Cerebellar cortex (tissue), 1 donor: Measurements from ENCODE around the gene MFSD6.
A peak's percentile ranks its signal among the peaks of the same experiment; 100 is the strongest.

ENCODE experiments used
- DNase-seq: peaks from one replicate; pipeline ENCODE4 v3.0.0-alpha.2; 2015; ENCODE audit warnings: low spot score

MFSD6 gene

GRCh38 chr2:190440113-190440512 is 32.0 kb downstream of the MFSD6 start:
- no peak for DNase-seq

- DNase-seq = no peak
Observed at GRCh38 chr2:190441564-190441963, 33.4 kb downstream of the MFSD6 start.

GRCh38 chr2:190443055-190443454 is 34.9 kb downstream of the MFSD6 start:
- DNase-seq = no peak

GRCh38 chr2:190443778-190444481 is 35.8 kb downstream of the MFSD6 start:
- DNase-seq = no peak

- DNase-seq = no peak
Observed at GRCh38 chr2:190444976-190445375, 36.8 kb downstream of the MFSD6 start.

GRCh38 chr2:190446193-190446592 is 38.0 kb downstream of the MFSD6 start:
- DNase-seq = no peak

GRCh38 chr2:190446750-190447516 is 38.8 kb downstream of the MFSD6 start:
- DNase-seq = peak; percentile 52

GRCh38 chr2:190447766-190448165 is 39.6 kb downstream of the MFSD6 start:
- DNase-seq = no peak

- no peak for DNase-seq
Observed at GRCh38 chr2:190449925-190450324, 41.8 kb downstream of the MFSD6 start.

- DNase-seq = no peak
Observed at GRCh38 chr2:190450363-190450762, 42.2 kb downstream of the MFSD6 start.

- no peak for DNase-seq
Observed at GRCh38 chr2:190451561-190452176, 43.5 kb downstream of the MFSD6 start.

GRCh38 chr2:190452433-190452832 is 44.3 kb downstream of the MFSD6 start:
- no peak for DNase-seq

GRCh38 chr2:190454795-190455194 is 46.6 kb downstream of the MFSD6 start:
- no peak for DNase-seq

- DNase-seq = no peak
Observed at GRCh38 chr2:190455358-190456095, 47.4 kb downstream of the MFSD6 start.

GRCh38 chr2:190456833-190457232 is 48.7 kb downstream of the MFSD6 start:
- DNase-seq = no peak

GRCh38 chr2:190457256-190457655 is 49.1 kb downstream of the MFSD6 start:
- DNase-seq = no peak

- DNase-seq = no peak
Observed at GRCh38 chr2:190458352-190459107, 50.4 kb downstream of the MFSD6 start.

GRCh38 chr2:190459881-190460280 is 51.7 kb downstream of the MFSD6 start:
- DNase-seq = no peak

- DNase-seq = no peak
Observed at GRCh38 chr2:190460487-190460886, 52.3 kb downstream of the MFSD6 start.

GRCh38 chr2:190462181-190462580 is 54.0 kb downstream of the MFSD6 start:
- no peak for DNase-seq

GRCh38 chr2:190462611-190463010 is 54.5 kb downstream of the MFSD6 start:
- DNase-seq = no peak

GRCh38 chr2:190465060-190465459 is 56.9 kb downstream of the MFSD6 start:
- DNase-seq = no peak
